ENCODE measurements around the gene BMPR2. TPM values are rescaled to one million over a fixed set of nuclear protein-coding genes. Genes with fewer than 3 reads are reported as not detected.
"Not testable (repeated sequence)": the region's sequence is repeated elsewhere in the genome, so short reads cannot be mapped to it uniquely, and the experiment has no call there.

BMPR2 gene
- total RNA-seq, 1 experiment from 2014 or later: 28.1 TPM

GRCh38 chr2:202564226-202564625 is 188.1 kb downstream of the BMPR2 start:
- no peak for DNase-seq
- no peaks in the 10 kb centered on the region for H3K36me3 ChIP-seq (ENCODE audit: control insufficient read depth, insufficient read depth, low read length)
- Mint-ChIP-seq H3K27me3 (ENCODE audit: insufficient read depth, unreplicated experiment) (no peaks in the 10 kb centered on the region), H3K9me3 (ENCODE audit: unreplicated experiment) (no peaks in the 10 kb centered on the region), H3K27ac (ENCODE audit: unreplicated experiment) (no peak overlapping the region), H3K4me1 (ENCODE audit: low read depth, unreplicated experiment) (no peaks in the 10 kb centered on the region), H3K4me3 (ENCODE audit: unreplicated experiment) (no peak overlapping the region), H3K36me3 (ENCODE audit: insufficient read depth, unreplicated experiment) (no peaks in the 10 kb centered on the region)
- no peaks in the 10 kb centered on the region for H3K4me1 ChIP-seq
- ChIA-PET CTCF (no interaction called here), POLR2A (no interaction called here)
- BruUV-seq (replicated peaks): no TSS peak
- intact Hi-C loops (cut with micrococcal nuclease; ENCODE audit: unreplicated experiment): no loop called here
- TF ChIP-seq CTCF (IDR thresholded peaks at IDR 0.05; ENCODE audit: insufficient read depth in 1 of 2, low read depth in 1 of 2, low read length in 1 of 2, severe bottlenecking in 1 of 2, unreplicated experiment in 1 of 2): no peak
- no peaks in the 10 kb centered on the region for H3K9me3 ChIP-seq
- H3K27me3 ChIP-seq (replicated peaks; ENCODE audit: control insufficient read depth, insufficient read depth, low read length): no peaks in the 10 kb centered on the region
- no peak overlapping the region for H3K4me3 ChIP-seq (ENCODE audit: low read depth, low read length)

GRCh38 chr2:202566286-202566685 is 190.2 kb downstream of the BMPR2 start:
- Mint-ChIP-seq H3K27ac (ENCODE audit: unreplicated experiment) (no peak overlapping the region), H3K4me3 (ENCODE audit: unreplicated experiment) (no peak overlapping the region), H3K36me3 (ENCODE audit: insufficient read depth, unreplicated experiment) (no peaks in the 10 kb centered on the region), H3K9me3 (ENCODE audit: unreplicated experiment) (no peaks in the 10 kb centered on the region), H3K4me1 (ENCODE audit: low read depth, unreplicated experiment) (no peaks in the 10 kb centered on the region), H3K27me3 (ENCODE audit: insufficient read depth, unreplicated experiment) (no peaks in the 10 kb centered on the region)
- H3K4me1 ChIP-seq: no peaks in the 10 kb centered on the region
- TF ChIP-seq CTCF (IDR thresholded peaks at IDR 0.05; ENCODE audit: insufficient read depth in 1 of 2, low read depth in 1 of 2, low read length in 1 of 2, severe bottlenecking in 1 of 2, unreplicated experiment in 1 of 2): no peak
- no peak for DNase-seq
- H3K9me3 ChIP-seq: no peaks in the 10 kb centered on the region
- H3K4me3 ChIP-seq (ENCODE audit: low read depth, low read length): no peak overlapping the region
- no peaks in the 10 kb centered on the region for H3K27me3 ChIP-seq (replicated peaks; ENCODE audit: control insufficient read depth, insufficient read depth, low read length)
- no peaks in the 10 kb centered on the region for H3K36me3 ChIP-seq (ENCODE audit: control insufficient read depth, insufficient read depth, low read length)
- CTCF ChIA-PET: interaction anchor here (0.6 kb wide), 1 partner anchor 169 kb away, joined by 3 read pairs; no protein-coding TSS in a partner anchor
- intact Hi-C loops (cut with micrococcal nuclease; ENCODE audit: unreplicated experiment): no loop called here
- no TSS peak for BruUV-seq (replicated peaks)
- POLR2A ChIA-PET: no interaction called here

- intact Hi-C loops (cut with micrococcal nuclease; ENCODE audit: unreplicated experiment): loop anchor here (1.0 kb wide), 1 partner anchor 297 kb away; the partner anchor contains the start of gene ICA1L
- Histone ChIP-seq H3K9me3 (no peaks in the 10 kb centered on the region), H3K27me3 (replicated peaks; ENCODE audit: control insufficient read depth, insufficient read depth, low read length) (no peaks in the 10 kb centered on the region), H3K36me3 (ENCODE audit: control insufficient read depth, insufficient read depth, low read length) (no peaks in the 10 kb centered on the region), H3K4me3 (ENCODE audit: low read depth, low read length) (no peak overlapping the region), H3K4me1 (no peaks in the 10 kb centered on the region)
- Mint-ChIP-seq H3K4me3 (ENCODE audit: unreplicated experiment) (no peak overlapping the region), H3K27ac (ENCODE audit: unreplicated experiment) (no peak overlapping the region), H3K36me3 (ENCODE audit: insufficient read depth, unreplicated experiment) (no peaks in the 10 kb centered on the region), H3K4me1 (ENCODE audit: low read depth, unreplicated experiment) (no peaks in the 10 kb centered on the region), H3K9me3 (ENCODE audit: unreplicated experiment) (no peaks in the 10 kb centered on the region), H3K27me3 (ENCODE audit: insufficient read depth, unreplicated experiment) (no peaks in the 10 kb centered on the region)
- no peak for TF ChIP-seq CTCF (IDR thresholded peaks at IDR 0.05; ENCODE audit: insufficient read depth in 1 of 2, low read depth in 1 of 2, low read length in 1 of 2, severe bottlenecking in 1 of 2, unreplicated experiment in 1 of 2)
- no TSS peak for BruUV-seq (replicated peaks)
- DNase-seq: no peak
- CTCF ChIA-PET: interaction anchor here (0.6 to 1.7 kb wide), 2 partner anchors 14 to 46 kb away, joined by 3 to 9 read pairs; no protein-coding TSS in a partner anchor
- POLR2A ChIA-PET: no interaction called here
Observed at GRCh38 chr2:202574541-202574940, 198.4 kb downstream of the BMPR2 start.

- H3K9me3 ChIP-seq; H3K4me3 Mint-ChIP-seq (ENCODE audit: unreplicated experiment); H3K36me3 ChIP-seq (ENCODE audit: control insufficient read depth, insufficient read depth, low read length); BruUV-seq (replicated peaks); H3K4me1 Mint-ChIP-seq (ENCODE audit: low read depth, unreplicated experiment); H3K4me1 ChIP-seq; H3K27me3 ChIP-seq (replicated peaks; ENCODE audit: control insufficient read depth, insufficient read depth, low read length); POLR2A ChIA-PET; H3K36me3 Mint-ChIP-seq (ENCODE audit: insufficient read depth, unreplicated experiment); H3K4me3 ChIP-seq (ENCODE audit: low read depth, low read length); H3K9me3 Mint-ChIP-seq (ENCODE audit: unreplicated experiment); intact Hi-C loops (cut with micrococcal nuclease; ENCODE audit: unreplicated experiment); H3K27me3 Mint-ChIP-seq (ENCODE audit: insufficient read depth, unreplicated experiment); H3K27ac Mint-ChIP-seq (ENCODE audit: unreplicated experiment); DNase-seq: not testable (repeated sequence)
- CTCF ChIA-PET: interaction anchor here (0.6 to 1.7 kb wide), 2 partner anchors 14 to 553 kb away, joined by 8 to 9 read pairs; no protein-coding TSS in a partner anchor
Observed at GRCh38 chr2:202575194-202575593, 199.1 kb downstream of the BMPR2 start.
